Measurements from ENCODE around the gene SLC44A4.

GRCh38 chr6:31928672-31928939, 49.8 kb upstream of the SLC44A4 start:
- TF ChIP-seq POLR2A (IDR thresholded peaks at IDR 0.05) (no peak), CTCF (IDR thresholded peaks at IDR 0.05) (no peak)
